RWPE2 (cell line): ENCODE measurements around the gene WDR36.

Experiments used
- ATAC-seq: fragments of 200-7000 bp; cut with Tn5 transposase; 3 replicates; pipeline ENCODE4 v1.9.1; 2021; ENCODE audit warnings: low read depth
- DNase-seq: peaks from one replicate; pipeline ENCODE4 v3.0.0-alpha.2; 2020; ENCODE audit warnings: low spot score
- H3K27ac ChIP-seq: fragments of 450-650 bp; 2 replicates; pipeline ENCODE4 v1.5.1; 2017; ENCODE audit warnings: mild to moderate bottlenecking; ENCODE audit not compliant: poor library complexity, severe bottlenecking
- H3K27me3 ChIP-seq: fragments of 250-450 bp; sonication (Bioruptor Pico); 2 replicates; pipeline ENCODE4 v1.5.1; 2021; ENCODE audit warnings: mild to moderate bottlenecking, moderate library complexity; ENCODE audit not compliant: insufficient read depth, poor library complexity, severe bottlenecking
- H3K36me3 ChIP-seq: fragments of 250-450 bp; sonication (Bioruptor Pico); 2 replicates; pipeline ENCODE4 v1.5.1; 2020; ENCODE audit warnings: low read depth, mild to moderate bottlenecking, moderate library complexity
- H3K4me1 ChIP-seq: fragments of 250-450 bp; sonication (Bioruptor Pico); 2 replicates; pipeline ENCODE4 v1.5.1; 2021; ENCODE audit warnings: mild to moderate bottlenecking, moderate library complexity; ENCODE audit not compliant: insufficient read depth, poor library complexity, severe bottlenecking
- H3K4me3 ChIP-seq: fragments of 250-450 bp; sonication (Bioruptor Pico); 2 replicates; pipeline ENCODE4 v1.5.1; 2021; ENCODE audit warnings: mild to moderate bottlenecking, moderate library complexity; ENCODE audit not compliant: severe bottlenecking
- H3K9me3 ChIP-seq: fragments of 250-450 bp; sonication (Bioruptor Pico); 2 replicates; pipeline ENCODE4 v1.5.1; 2021; ENCODE audit warnings: mild to moderate bottlenecking, moderate library complexity; ENCODE audit not compliant: severe bottlenecking
- CTCF ChIP-seq: fragments of 450-650 bp; IDR thresholded peaks from one replicate; pipeline ENCODE4 v1.5.1; 2017; ENCODE audit warnings: mild to moderate bottlenecking, moderate library complexity; ENCODE audit not compliant: poor library complexity, severe bottlenecking

WDR36 gene

GRCh38 chr5:111092062-111092853 is at the start of gene WDR36:
TSS of gene WDR36 (plus strand) at chr5:111092348. CDS start at chr5:111092457, 109 bp downstream.
- DNase-seq, result peak; percentile 93
- Histone ChIP-seq H3K27ac (peak within 1 kb of the TSS; percentile 55), H3K4me1 (peaks cover 15% of the 10 kb centered on the region), H3K36me3 (peaks cover 35% of the 10 kb centered on the region), H3K9me3 (no peaks in the 10 kb centered on the region), H3K27me3 (no peaks in the 10 kb centered on the region), H3K4me3 (peak within 1 kb of the TSS; percentile 93)
- ATAC-seq, result peak; percentile 94
- no peak for TF ChIP-seq CTCF

GRCh38 chr5:111043712-111044506 is 48.2 kb upstream of the WDR36 start:
- Histone ChIP-seq H3K9me3 (no peaks in the 10 kb centered on the region), H3K4me1 (no peaks in the 10 kb centered on the region), H3K27ac (no peak overlapping the region), H3K36me3 (no peaks in the 10 kb centered on the region), H3K4me3 (no peak overlapping the region), H3K27me3 (no peaks in the 10 kb centered on the region)
- TF ChIP-seq CTCF, result no peak
- ATAC-seq, result peak; percentile 57; the same call in 2 of the 3 replicates
- no peak for DNase-seq

- no peaks in the 10 kb centered on the region for H3K4me1 ChIP-seq
- ATAC-seq (no peak), DNase-seq (no peak)
- no peaks in the 10 kb centered on the region for H3K27me3 ChIP-seq
- H3K9me3 ChIP-seq, result peaks cover 4% of the 10 kb centered on the region
- no peaks in the 10 kb centered on the region for H3K36me3 ChIP-seq
- TF ChIP-seq CTCF, result no peak
- H3K4me3 ChIP-seq, result no peak overlapping the region
- H3K27ac ChIP-seq, result no peak overlapping the region
Observed at GRCh38 chr5:111058064-111058463, 34.1 kb upstream of the WDR36 start.

GRCh38 chr5:111060169-111060568 is 32.0 kb upstream of the WDR36 start:
- Histone ChIP-seq H3K27me3 (no peaks in the 10 kb centered on the region), H3K9me3 (peaks cover 4% of the 10 kb centered on the region), H3K4me1 (no peaks in the 10 kb centered on the region), H3K36me3 (no peaks in the 10 kb centered on the region), H3K4me3 (no peak overlapping the region), H3K27ac (no peak overlapping the region)
- ATAC-seq (no peak), DNase-seq (no peak)
- TF ChIP-seq CTCF, result no peak
